HepG2 (cell line): ENCODE measurements around the gene TJAP1. TPM values are rescaled to one million over a fixed set of nuclear protein-coding genes. Genes with fewer than 3 reads are reported as not detected.
A peak's percentile ranks its signal among the peaks of the same experiment; 100 is the strongest.

Experiments
- ASH2L ChIP-seq: fragments of 300-600, 200-600 bp; sonication (generic); IDR thresholded peaks from 2 replicates; pipeline ENCODE4 v1.7.0; 2017; ENCODE audit warnings: low read depth, mild to moderate bottlenecking, moderate library complexity, mixed read lengths, low read length; ENCODE audit not compliant: insufficient read length
- CTCF ChIP-seq: sonication (generic); formaldehyde crosslinking; IDR thresholded peaks from 2 replicates; pipeline ENCODE4 v1.5.0; 2020; ENCODE audit warnings: mild to moderate bottlenecking, missing genetic modification reagents, moderate library complexity
- FOSL1 ChIP-seq: sonication (generic); formaldehyde crosslinking; IDR thresholded peaks from 2 replicates; pipeline ENCODE4 v1.9.0; 2021; ENCODE audit warnings: missing genetic modification reagents, borderline replicate concordance
- HNRNPL ChIP-seq: fragments of 200-400 bp; formaldehyde crosslinking; IDR thresholded peaks from 2 replicates; pipeline ENCODE4 v1.6.1; 2017; ENCODE audit warnings: mild to moderate bottlenecking, low read depth, low read length
- ISL2 ChIP-seq: sonication (generic); formaldehyde crosslinking; IDR thresholded peaks from 2 replicates; pipeline ENCODE4 v1.5.0; 2020; ENCODE audit warnings: missing genetic modification reagents
- KDM4B ChIP-seq: sonication (generic); formaldehyde crosslinking; IDR thresholded peaks from 2 replicates; pipeline ENCODE4 v1.4.0; 2020; ENCODE audit warnings: missing genetic modification reagents
- MXD3 ChIP-seq: IDR thresholded peaks from 2 replicates; pipeline ENCODE4 v1.6.1; 2016; ENCODE audit warnings: mild to moderate bottlenecking, missing biosample characterization, missing genetic modification reagents
- MXI1 ChIP-seq: IDR thresholded peaks from 3 replicates; pipeline ENCODE4 v1.6.1; 2012; ENCODE audit warnings: low read depth, low read length, inconsistent platforms, borderline replicate concordance
- NFIC ChIP-seq: IDR thresholded peaks from 2 replicates; pipeline ENCODE4 v1.6.1; 2012; ENCODE audit warnings: mild to moderate bottlenecking, low read length, inconsistent platforms
- RARG ChIP-seq: sonication (generic); formaldehyde crosslinking; IDR thresholded peaks from 2 replicates; pipeline ENCODE4 v1.4.0; 2020; ENCODE audit warnings: low read depth, mild to moderate bottlenecking, missing genetic modification reagents
- RBM22 ChIP-seq: fragments of 200-400 bp; formaldehyde crosslinking; optimal IDR thresholded peaks from 2 replicates; pipeline ENCODE3; 2017; ENCODE audit warnings: mild to moderate bottlenecking, low read length, moderate library complexity
- SOX6 ChIP-seq, 2 experiments: fragments of 450-650 bp in 1 of 2; sonication (generic) in 1 of 2; formaldehyde crosslinking in 1 of 2; IDR thresholded peaks; 2 replicates each; pipeline versions ENCODE4 v1.4.0 to v1.6.1; 2017 to 2020; ENCODE audit warnings: antibody characterized with exemption in 1 of 2, mild to moderate bottlenecking in 1 of 2, missing genetic modification reagents in 1 of 2
- SP5 ChIP-seq: IDR thresholded peaks from 2 replicates; pipeline ENCODE4 v1.6.1; 2016; ENCODE audit warnings: low read depth, borderline replicate concordance
- SPEN ChIP-seq: sonication (generic); formaldehyde crosslinking; IDR thresholded peaks from 2 replicates; pipeline ENCODE4 v1.5.1; 2020; ENCODE audit warnings: low read depth, mild to moderate bottlenecking, missing genetic modification reagents
- TBX3 ChIP-seq: fragments of 450-650 bp; IDR thresholded peaks from 2 replicates; pipeline ENCODE4 v1.6.1; 2017; ENCODE audit warnings: antibody characterized with exemption, mild to moderate bottlenecking, inconsistent platforms, borderline replicate concordance
- ZBTB3 ChIP-seq: sonication (generic); formaldehyde crosslinking; IDR thresholded peaks from 2 replicates; pipeline ENCODE4 v1.4.0; 2020; ENCODE audit warnings: low read depth, mild to moderate bottlenecking, moderate library complexity, missing genetic modification reagents, borderline replicate concordance
- ZNF230 ChIP-seq: sonication (generic); formaldehyde crosslinking; IDR thresholded peaks from 2 replicates; pipeline ENCODE4 v1.4.0; 2020; ENCODE audit warnings: mild to moderate bottlenecking, missing genetic modification reagents
- ZNF275 ChIP-seq: sonication (generic); formaldehyde crosslinking; IDR thresholded peaks from 2 replicates; pipeline ENCODE4 v1.8.0; 2022; ENCODE audit warnings: missing genetic modification reagents, mild to moderate bottlenecking, inconsistent platforms, borderline replicate concordance
- ZNF557 ChIP-seq: sonication (generic); formaldehyde crosslinking; IDR thresholded peaks from 2 replicates; pipeline ENCODE4 v1.4.0; 2020; ENCODE audit warnings: missing genetic modification reagents
- ZNF567 ChIP-seq: sonication (generic); formaldehyde crosslinking; IDR thresholded peaks from 2 replicates; pipeline ENCODE4 v1.8.1; 2023; ENCODE audit warnings: mild to moderate bottlenecking, missing genetic modification reagents, borderline replicate concordance
- ZNF775 ChIP-seq: sonication (generic); formaldehyde crosslinking; IDR thresholded peaks from 2 replicates; pipeline ENCODE4 v1.4.0; 2020; ENCODE audit warnings: missing genetic modification reagents, mild to moderate bottlenecking, moderate library complexity, borderline replicate concordance
- ZNF784 ChIP-seq: sonication (generic); formaldehyde crosslinking; IDR thresholded peaks from 2 replicates; pipeline ENCODE4 v1.5.1; 2020; ENCODE audit warnings: missing genetic modification reagents, mild to moderate bottlenecking, borderline replicate concordance
- ZNF883 ChIP-seq: sonication (generic); formaldehyde crosslinking; IDR thresholded peaks from 2 replicates; pipeline ENCODE4 v1.5.1; 2020; ENCODE audit warnings: mild to moderate bottlenecking, missing genetic modification reagents; ENCODE audit errors: not compliant biosample characterization
- polyA plus RNA-seq, 8 experiments: library from polyadenylated mRNA; depleted of rRNA in 3 of 8; stranded (reverse) in 7 of 8; unstranded in 1 of 8; fragments of >200 nt; fragmentation: Illumina TruSeq in 4 of 8; extraction: Trizol in 4 of 8; gene quantifications; 2 replicates each; pipeline versions ENCODE4 v1.2.1 to v1.2.3, GENCODE V29; 2011 to 2016; ENCODE audit warnings: low read depth in 4 of 8, missing spikeins in 1 of 8, mixed read lengths in 1 of 8; ENCODE audit not compliant: insufficient read depth in 1 of 8
- total RNA-seq, 5 experiments: library from RNA; depleted of rRNA; stranded (reverse); fragments of >200 nt; fragmentation: Illumina TruSeq; extraction: Trizol; gene quantifications; 2 replicates each; pipeline ENCODE4 v1.2.3, GENCODE V29; 2016; ENCODE audit warnings: low read depth in 1 of 5

Gene TJAP1
- total and polyA plus RNA-seq, 2 of the 13 experiments (the other 11 are each of a cell fraction or from before 2014, with no cell fraction given) = 15.7 to 41.6 TPM

GRCh38 chr6:43509984-43510826 is 32.8 kb downstream of the TJAP1 start, which contains the start of gene LRRC73 (continued):
- TF ChIP-seq MXI1 (peak; percentile 98; the same call in 2 of the 3 replicates), RBM22 (peak; percentile 98), SP5 (CRISPR knock-in tag) (peak; percentile 85), ZNF883 (CRISPR knock-in tag) (peak; percentile 61), ASH2L (peak; percentile 42), CTCF (CRISPR knock-in tag) (0 out of 2 replicates have a peak, but pooled peaks have one; percentile 2), ZNF567 (CRISPR knock-in tag) (peak; percentile 91; the same call in 1 of the 2 replicates), MXD3 (CRISPR knock-in tag) (no peak; the same call in 1 of the 2 replicates), SPEN (CRISPR knock-in tag) (peak; percentile 68; the same call in 1 of the 2 replicates), HNRNPL (0 out of 2 replicates have a peak, but pooled peaks have one; percentile 32), ZNF784 (peak; percentile 89; the same call in 1 of the 2 replicates), NFIC (no peak), RARG (CRISPR knock-in tag) (no peak), ZBTB3 (CRISPR knock-in tag) (no peak), KDM4B (CRISPR knock-in tag) (no peak), ISL2 (CRISPR knock-in tag) (peak; percentile 13; the same call in 1 of the 2 replicates), ZNF775 (CRISPR knock-in tag) (no peak), FOSL1 (CRISPR knock-in tag) (no peak), ZNF557 (CRISPR knock-in tag) (no peak), TBX3 (no peak), ZNF275 (CRISPR knock-in tag) (no peak), ZNF230 (peak; percentile 93), SOX6 (IDR thresholded peaks at IDR 0.05) (no peak), SOX6 (CRISPR knock-in tag; IDR thresholded peaks at IDR 0.05) (peak; percentile 33; the same call in 1 of the 2 replicates)
